Uterus (tissue), 2 donors: ENCODE results near the gene MLIP.

Experiments used
- POLR2A ChIP-seq, 2 donors: fragments of 450-650 bp; IDR thresholded peaks; one replicate each; pipeline ENCODE4 v1.6.1; 2016; ENCODE audit warnings: antibody characterized with exemption in 2 of 2, mild to moderate bottlenecking in 1 of 2, moderate library complexity in 1 of 2
- TF ChIP-seq, protein P1 (sequence below), 4 experiments: fragments of 200-600 bp in 2 of 4; fragments of 450-650 bp in 2 of 4; sonication (generic) in 2 of 4; IDR thresholded peaks; one replicate each; pipeline ENCODE4 v1.5.1; 2016 to 2019; ENCODE audit warnings: antibody characterized with exemption in 4 of 4, mild to moderate bottlenecking in 2 of 4, moderate library complexity in 1 of 4

DNA sequence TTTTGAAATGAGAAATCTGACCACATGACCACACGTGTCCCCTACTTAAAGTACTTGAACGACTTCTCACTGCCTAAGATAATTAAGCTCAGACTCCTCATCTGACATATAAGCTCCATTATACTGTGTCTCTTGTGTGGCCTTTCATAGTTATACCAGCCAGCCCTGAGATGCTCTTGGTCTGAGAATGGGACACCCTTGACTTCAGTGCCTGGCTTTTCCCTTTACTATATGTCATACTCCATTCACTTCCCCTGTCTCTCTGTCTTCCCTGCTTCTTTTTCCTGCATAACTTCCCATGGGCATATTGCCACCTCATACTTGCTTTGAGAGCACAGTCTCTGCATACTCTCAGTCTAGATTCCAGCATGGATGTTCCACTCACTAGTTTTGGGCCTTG lies 143.6 kb downstream of the MLIP start:
- TF ChIP-seq, protein P1, sequence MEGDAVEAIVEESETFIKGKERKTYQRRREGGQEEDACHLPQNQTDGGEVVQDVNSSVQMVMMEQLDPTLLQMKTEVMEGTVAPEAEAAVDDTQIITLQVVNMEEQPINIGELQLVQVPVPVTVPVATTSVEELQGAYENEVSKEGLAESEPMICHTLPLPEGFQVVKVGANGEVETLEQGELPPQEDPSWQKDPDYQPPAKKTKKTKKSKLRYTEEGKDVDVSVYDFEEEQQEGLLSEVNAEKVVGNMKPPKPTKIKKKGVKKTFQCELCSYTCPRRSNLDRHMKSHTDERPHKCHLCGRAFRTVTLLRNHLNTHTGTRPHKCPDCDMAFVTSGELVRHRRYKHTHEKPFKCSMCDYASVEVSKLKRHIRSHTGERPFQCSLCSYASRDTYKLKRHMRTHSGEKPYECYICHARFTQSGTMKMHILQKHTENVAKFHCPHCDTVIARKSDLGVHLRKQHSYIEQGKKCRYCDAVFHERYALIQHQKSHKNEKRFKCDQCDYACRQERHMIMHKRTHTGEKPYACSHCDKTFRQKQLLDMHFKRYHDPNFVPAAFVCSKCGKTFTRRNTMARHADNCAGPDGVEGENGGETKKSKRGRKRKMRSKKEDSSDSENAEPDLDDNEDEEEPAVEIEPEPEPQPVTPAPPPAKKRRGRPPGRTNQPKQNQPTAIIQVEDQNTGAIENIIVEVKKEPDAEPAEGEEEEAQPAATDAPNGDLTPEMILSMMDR (IDR thresholded peaks at IDR 0.05) = no peak
- TF ChIP-seq POLR2A (IDR thresholded peaks at IDR 0.05) = no peak
